Measurements from ENCODE around the gene SLTM. TPM values are rescaled to one million over a fixed set of nuclear protein-coding genes. Genes with fewer than 3 reads are reported as not detected.
"Not testable (repeated sequence)": the region's sequence is repeated elsewhere in the genome, so short reads cannot be mapped to it uniquely, and the experiment has no call there.

Gene SLTM
- 119 TPM for total RNA-seq

DNA sequence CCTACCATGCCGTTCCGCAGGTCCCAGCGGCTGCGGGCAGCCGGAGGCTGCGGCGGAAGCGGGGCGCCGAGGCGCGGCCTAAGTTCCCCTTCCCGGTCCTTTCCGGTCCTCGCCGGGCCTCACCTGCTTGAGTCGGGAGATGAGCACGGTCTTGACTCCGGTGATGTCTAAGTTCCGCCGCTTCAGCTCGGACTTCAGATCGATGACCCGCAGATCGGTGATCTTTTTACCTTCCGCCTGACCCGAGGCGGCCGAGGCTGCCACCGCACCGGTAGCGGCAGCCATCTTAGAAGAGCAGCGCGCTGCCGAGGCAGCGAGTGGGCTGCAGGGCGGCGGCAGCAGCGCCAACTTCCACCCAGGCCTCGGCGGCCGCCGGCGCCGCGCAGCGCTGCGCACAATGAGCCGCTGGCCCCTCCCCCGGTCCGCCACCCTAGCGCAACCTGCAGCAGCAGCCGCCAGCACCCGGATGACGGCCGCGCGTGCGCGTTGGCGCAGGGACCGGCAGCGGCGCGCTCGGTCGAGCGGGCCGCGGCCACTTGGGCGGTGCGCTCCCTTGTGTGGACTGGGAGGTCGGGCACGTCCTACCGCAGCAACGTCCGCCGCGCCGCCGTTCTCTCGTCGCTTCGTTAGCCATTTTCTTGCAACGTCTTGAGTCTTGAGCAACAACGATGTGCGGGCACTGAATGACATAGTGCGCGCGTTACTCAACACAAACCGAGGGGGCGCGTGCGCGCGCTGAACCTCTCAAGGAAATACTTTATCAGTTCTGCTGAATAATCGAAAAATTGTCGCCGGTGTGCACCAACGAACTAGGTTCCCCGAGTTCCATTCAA lies at the start of gene SLTM:
TSS of gene SLTM (minus strand) at position 399 of the 833 bp plus-strand sequence. CDS start at position 285, 114 bp downstream.
- DNase-seq, result peak; percentile 94

DNA sequence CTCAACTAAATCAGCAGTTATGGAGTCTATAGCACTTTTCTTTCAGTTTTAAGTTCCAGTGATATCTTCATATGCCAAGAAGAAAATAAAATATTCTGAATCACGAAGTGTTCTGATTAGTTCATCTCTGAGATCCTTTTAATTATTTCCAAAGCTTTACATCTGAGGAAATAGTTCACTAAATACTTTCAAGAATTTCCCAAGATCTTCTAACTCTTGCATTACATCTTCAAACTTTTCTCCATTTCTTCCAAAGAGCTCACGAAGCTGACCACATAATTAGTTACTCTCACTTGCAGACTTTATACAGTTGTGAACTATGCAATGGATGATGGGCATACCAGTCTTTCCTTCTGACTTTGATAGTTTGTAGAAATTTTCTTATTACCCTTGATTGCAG lies 49.8 kb upstream of the SLTM start:
- no peak for DNase-seq

DNA sequence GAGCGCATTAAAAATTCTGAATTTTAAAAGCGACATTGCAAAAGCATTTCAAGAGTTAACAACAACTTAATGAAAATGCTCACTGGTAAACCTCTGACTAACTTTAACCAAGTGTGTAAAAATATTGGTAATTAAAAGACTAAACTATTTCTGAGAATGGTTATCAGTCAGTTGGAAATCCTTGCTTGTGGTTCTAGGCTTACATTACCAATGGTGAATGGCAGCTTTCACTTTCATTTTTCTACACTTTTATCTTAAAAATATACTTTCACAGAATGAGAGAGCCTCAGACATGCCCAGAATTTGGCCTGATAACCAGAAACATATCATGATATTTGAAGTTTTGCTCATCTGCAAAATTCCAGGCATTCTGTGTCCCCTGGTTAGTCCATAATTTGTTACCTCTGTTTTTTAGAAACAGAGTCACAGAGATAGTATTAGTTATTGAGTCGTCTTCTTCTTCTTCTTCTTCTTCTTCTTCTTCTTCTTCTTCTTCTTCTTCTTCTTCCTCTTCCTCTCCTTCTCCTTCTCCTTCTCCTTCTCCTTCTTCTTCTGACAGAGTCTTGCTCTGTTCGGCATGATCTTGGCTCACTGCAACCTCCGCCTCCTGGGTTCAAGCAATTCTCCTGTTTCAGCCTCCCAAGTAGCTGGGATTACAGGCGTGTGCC lies 48.5 kb upstream of the SLTM start:
- no peak for DNase-seq

DNA sequence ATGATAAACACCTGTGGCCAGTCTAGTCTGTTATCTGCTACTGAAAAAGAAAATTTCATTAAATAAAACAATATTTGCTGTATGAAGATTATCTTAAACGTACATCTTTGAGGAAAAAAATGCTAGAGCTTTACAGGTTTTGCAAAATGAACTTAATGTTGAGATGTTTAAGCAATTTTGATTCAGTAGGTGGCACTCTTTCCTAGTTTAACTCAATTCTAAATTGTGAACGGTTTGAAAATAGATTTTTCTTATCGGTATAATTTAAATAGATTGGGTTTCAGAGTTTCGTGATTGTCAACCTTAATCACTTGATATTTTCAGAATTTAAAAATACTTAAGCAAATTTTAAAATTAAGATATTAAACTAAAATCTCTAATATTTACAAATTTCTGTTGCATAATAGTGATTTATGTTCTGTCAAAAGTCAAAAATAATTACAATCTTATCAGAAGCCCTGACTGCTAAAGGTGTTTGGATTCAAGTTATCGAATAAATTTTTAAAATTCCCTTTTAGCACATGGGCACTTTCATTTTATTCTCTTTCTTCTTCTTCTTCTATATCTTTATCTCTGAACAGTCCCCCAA lies 47.0 kb upstream of the SLTM start:
- DNase-seq, result peak; percentile 36

DNA sequence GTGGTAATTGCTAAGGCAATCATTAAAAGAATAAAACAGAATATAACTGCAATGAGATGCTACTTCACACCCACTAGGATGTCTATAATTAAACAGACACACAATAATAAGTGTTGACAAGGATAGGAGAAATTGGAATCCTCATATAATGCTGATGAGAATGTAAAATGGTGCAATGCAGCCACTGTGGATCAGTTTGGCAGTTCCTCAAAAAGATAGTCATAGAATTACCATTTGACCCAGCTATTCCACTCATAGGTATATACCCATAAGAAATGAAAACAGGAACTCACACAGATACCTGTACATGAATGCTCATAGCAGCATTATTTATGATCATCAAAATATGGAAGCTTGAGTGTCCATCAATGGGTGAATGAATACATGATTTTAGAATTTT lies 44.4 kb upstream of the SLTM start:
- no peak for DNase-seq

DNA sequence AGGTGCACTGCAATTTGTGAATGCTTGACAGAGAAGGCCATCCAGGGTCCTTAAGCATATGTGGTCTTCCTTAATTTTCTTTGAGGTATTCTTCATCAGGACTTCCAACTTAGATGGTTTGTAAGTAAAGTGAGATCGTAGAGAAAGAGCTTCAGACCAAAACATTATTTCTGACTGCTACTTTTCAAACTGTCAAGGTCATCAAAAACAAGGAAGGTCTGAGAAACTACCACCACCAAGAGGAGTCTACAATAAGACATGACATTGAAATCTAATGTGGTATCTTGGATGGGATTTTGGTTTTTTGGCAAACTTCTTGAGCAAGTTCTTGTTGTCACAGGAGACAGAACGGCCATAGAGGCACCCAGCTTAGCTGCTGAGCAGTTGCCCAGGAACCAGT lies 34.0 kb upstream of the SLTM start:
- no peak for DNase-seq

DNA sequence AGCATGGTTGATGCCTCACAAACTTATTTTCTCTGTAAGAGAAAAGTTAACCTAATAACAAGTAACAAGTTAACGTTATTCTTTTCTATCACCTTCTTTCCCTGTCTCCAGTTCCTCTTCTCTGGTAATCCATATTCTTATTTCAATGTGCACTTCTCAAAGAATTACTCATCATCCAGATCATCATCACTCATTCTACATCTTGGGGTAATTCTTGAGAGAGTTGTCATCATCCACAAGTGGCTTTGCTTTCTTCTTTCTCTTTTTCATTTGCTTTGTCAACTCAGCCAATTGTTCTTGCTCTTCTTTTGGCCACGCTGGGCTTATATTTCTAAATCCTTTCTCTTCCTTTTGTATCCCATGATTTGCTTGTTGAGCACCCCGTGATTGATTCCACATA lies 33.2 kb upstream of the SLTM start:
- no peak for DNase-seq

DNA sequence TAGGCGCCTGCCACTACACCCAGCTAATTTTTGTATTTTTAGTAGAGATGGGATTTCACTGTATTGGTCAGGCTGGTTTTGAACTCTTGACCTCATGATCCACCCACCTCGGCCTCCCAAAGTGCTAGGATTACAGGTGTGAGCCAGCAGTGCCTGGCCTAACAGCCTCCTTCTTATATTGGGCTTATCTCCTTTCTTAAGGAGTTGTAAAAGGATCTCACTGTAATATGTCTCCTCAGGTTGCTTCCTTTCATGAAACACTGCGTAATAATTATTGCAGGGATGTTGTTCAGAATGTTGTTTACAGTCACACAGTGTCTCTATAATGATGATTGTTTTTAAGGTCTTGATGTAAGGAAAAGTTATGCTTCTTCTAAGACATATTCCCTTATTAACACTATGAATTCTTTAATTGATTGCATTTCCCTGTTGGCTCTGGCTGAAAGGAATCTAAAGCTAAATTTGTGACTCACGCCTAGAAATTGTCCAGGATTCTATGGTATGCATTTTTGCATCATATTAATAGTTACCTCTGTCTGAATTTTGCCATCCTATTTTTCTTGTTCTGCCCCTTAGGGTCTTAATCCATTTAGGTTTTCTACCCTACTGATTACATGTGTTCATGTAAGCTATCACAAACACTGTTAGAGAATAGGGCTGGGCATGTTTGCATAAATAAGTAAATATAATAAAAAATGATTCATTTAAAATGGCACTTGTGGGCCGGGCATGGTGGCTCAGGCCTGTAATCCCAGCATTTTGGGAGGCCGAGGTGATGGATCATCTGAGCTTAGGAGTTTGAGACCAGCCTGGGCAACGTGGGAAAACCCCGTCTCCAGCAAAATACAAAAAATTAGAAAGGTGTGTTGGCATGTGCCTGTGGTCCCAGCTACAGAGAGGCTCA lies 29.4 kb upstream of the SLTM start:
- no peak for DNase-seq

DNA sequence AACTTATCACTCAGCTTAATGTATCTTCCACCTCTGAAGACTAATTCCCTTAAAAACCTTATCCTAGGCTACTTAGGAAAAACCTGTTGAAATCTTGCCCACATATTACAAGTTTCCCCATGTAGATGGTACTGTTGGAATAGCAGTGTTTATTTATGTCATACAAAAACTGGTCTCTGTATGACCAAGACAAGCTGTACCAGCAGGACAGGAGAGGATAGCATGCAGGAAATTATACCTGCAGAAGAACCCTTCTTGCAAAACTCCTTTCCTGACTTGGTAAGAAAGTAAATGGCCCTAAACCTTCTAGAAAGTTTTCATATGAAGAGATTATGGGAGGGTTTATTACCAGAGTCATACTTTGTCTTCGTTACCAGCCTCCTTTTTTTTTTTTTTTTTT lies 28.7 kb upstream of the SLTM start:
- DNase-seq, result no peak

DNA sequence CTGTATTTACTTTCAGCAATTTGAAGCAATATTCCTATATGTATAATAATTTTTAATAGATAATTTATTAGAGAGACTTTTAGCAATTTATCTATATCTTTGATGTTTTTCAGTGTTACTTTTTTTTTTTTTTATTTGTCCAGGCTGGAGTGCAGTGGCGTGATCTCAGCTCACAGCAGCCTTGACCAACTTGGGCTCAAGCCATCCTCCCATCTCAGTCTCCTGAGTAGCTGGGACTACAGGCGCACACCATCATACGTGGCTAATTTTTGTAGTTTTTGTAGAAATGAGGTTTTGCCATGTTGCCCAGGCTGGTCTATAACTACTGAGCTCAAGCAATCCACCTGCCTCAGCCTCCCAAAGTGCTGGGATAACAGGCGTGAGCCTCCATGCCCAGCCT lies 25.3 kb upstream of the SLTM start:
- no peak for DNase-seq

DNA sequence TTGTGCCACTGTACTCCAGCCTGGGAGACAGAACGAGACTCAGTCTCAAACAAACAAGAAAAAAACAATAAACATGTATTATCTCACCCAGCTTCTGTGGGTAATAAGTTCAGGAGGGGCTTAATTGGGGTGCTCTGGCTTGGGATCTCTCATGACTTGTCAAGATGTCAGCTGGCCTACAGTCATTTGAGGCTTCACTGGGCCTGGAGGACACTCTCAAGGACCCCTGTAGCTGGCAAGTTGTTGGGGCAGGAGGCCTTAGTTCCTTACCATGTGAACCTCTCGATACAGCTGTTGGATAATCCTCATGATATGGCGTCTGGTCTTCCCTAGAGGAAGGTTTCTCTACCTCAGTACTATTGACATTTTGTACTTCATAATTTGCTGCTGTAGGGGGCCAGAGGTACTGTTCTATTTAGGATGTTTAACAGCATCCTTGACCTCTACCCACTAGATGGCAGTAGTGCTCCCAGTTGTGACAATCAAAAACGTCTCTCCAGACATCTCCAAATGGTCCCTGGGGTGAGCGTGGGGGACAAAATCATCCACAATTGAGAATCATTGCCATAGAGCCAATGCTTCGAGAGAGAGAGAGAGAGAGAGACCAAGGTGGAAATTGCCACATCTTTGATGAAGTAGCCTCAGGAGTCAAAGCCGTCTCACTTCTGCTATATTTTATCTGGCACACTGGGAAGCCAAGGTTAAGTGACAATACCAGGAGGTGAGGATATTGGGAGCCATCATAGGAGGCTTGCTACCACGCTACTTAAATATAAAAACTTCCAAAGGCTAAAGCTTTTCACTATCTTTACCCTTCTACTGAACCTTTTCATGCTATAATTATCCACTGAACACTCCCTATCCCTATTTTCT lies 23.9 kb upstream of the SLTM start:
- DNase-seq, result peak; percentile 7

DNA sequence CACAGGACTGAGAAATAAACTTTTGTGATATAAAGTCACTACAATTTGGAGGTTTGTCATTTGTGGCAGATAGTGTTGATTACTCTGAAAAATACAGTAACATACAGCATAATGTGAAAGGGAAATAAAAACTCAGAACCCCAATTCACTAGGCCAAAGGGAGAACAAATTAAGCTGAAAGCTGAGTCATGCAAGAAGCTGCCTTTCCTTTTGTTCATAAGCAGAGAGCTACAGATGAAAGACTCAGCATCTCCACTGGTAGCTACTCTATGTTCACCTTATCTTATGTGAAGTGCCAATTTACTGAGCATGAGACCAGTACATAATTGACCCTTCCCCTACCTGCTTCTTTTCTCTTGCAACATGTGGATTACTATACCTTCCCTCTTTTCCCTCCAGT lies 19.3 kb upstream of the SLTM start:
- DNase-seq, result no peak

DNA sequence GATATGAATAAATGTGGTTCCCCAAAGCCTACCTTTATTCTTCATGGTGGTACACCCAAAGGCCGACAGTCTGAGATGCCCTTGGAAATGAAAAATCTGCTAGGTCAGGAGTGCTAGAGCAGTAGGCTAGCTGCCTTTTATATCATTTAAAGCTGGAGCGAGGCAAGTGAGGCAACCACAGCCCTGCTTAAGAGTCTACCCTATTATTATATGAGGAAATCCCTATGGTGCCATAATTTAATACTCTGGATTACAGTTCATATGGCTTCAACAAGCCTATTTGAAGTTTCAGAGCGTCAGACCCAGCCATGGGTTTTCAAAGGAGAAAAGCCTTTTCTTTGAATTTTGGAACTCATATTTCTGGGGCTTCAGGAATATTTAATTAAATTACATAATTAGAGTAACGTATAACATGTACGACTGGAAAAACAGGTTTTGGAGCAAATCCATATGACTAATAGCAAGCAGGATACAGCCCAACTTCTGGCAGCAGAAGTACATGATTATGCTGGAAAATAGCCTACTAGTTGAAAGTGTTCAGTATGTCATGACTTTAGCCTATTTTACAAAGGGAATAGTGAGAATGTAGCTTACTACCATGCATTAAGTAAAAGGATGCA lies 18.0 kb upstream of the SLTM start:
- DNase-seq, result peak; percentile 65

DNA sequence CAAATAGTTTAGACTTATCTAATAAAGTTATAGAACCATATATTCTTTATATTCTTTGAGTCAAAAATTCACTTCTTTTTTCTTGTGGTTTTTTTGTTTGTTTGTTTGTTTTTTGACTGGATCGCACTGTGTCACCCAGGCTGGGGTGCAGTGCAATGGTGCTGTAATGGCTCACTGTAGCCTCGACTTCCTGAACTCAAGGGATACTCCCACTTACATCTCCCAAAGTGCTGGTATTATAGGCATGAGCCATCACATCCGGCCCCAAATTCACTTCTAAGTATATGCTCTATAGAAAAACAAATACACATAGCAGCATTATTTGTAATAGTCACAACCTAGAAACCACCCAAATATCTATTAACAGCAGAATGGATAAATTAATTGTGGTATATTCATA lies 13.7 kb upstream of the SLTM start:
- no peak for DNase-seq

DNA sequence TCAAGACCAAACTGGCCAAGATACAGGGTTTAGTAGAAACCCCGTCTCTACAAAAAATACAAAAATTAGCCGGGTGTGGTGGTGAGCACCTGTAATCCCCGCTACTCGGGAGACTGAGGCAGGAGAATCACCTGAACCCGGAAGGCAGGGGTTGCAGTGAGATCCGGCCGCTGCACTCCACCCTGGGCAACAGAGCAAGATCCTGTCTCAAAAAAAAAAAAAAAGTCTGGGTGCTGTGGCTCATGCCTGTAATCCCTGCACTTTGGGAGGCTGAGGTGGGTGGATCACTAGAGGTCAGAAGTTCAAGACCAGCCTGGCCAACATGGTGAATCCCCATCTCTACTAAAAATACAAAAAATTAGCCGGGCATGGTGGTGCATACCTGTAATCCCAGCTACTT lies 1.5 kb upstream of the SLTM start:
- not testable (repeated sequence) for DNase-seq

DNA sequence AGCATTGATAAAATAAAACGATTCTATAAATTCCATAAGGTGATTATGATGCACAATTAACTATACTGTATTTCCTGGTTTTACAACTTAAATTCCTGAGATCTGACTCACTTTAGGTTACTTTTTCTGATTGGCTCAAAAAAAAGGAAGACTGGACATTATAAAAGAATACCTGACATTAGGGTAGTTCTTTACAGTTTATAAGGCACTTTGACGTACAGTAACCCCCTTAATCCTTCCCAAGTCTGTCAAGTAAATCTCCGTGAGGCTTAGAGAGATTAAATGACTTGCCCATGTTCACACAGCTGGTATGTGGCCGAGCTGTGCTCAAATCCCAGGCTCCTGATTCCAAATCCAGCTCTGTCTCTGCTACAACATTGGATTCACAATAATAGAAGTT lies 1.0 kb upstream of the SLTM start:
- DNase-seq, result no peak

DNA sequence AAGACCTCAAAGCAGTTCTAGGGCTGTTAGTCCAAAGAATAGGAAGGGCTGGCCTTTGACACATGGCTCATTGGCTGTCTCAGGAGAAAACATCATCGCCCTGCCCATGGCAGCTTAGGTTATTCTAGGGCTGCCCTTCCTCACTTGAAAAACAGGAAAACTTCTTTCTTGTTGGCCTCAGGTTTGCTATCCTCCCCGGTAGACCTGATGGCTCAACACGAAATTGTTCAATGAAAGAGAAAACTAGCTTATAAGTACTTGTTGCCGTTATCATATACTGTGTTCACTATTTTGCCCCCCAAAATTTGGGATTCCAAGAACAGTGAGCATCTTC lies 602 bp upstream of the SLTM start:
- DNase-seq, result no peak

DNA sequence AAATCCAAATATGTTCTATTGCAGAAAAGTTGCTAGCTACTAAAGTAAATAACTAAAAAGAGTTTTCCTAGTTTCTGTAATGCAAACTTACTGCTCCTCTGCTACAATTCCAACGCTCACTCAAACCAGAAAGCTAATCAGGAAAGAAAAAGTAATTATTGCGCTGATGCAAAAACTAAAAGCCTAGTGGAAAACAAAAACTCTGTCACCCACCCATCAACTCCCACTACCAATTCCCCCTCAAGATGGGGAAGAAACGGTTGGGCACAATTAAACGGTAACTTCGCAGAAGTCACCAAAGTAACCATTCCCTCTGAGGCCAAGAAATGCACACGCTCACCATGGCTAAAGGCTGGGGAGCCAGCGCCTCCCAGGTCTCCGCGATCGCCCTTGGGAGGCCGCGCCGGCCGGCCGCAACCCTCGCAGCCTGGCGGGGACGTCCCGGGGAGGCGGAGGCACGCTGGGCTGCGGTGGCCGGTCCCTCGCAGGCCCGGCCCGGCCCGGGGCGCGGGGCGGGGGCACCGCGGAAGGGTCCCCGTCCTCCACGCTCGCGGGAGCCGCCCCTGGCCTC lies 684 bp downstream of the SLTM start:
- no peak for DNase-seq

DNA sequence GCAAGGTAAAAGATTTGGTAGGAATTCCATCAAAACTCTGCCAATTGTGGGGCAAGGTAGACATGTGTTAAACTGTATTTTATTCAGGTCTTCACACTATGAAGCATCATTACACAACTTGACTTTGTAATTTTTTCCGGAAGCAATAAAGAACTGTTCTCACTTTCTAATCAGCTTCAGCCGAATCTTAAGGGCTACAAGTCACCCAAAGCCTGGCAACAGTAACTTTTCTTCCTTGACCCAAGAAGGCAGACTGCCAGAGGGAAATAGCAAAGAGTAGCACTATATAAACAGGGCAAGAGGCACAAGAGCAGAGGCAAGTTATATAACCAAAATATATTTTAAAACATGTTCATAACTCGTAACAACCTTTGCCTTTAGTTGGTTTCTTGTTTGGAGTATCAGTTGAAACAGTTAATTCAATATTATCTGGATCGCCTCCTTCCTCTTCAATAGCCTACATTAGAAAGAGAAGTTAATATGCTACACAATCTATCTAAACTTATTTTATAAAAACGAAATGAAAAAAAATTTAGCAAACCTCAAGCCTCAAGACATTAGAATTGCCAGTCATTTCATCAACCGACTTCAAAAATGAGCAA lies 1.4 kb downstream of the SLTM start:
- no peak for DNase-seq

DNA sequence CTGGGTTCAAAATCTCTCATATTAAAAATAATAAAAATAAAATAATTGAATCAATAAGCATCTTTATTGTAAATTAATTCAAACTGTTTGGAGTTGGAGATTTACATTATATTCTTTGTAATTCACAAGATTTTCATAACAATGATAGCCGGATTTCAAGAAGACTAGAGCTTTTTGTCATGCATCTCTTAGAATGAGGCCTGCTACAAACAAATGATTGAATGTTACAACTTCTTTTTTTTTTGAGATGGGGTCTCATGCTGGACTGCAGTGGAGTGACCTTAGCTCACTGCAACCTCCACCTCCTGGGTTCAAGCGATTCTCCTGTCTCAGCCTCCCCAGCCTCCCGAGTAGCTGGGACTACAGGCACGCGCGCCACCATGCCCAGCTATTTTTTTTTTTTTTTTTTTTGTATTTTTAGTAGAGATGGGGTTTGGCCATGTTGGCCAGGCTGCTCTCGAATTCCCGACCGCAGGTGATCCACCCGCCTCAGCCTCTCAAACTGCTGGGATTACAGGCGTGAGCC lies 3.5 kb downstream of the SLTM start:
- no peak for DNase-seq
